Measurements from ENCODE around the gene PIK3CG. TPM values are rescaled to one million over a fixed set of nuclear protein-coding genes. Genes with fewer than 3 reads are reported as not detected.
"Not testable (repeated sequence)": the region's sequence is repeated elsewhere in the genome, so short reads cannot be mapped to it uniquely, and the experiment has no call there.

Gene PIK3CG
- total and polyA plus RNA-seq, 11 donors = 0.15 to 11.0 (median 1.6) TPM

- no peak for ATAC-seq
- intact Hi-C loops (cut with DNase I) = no loop called here
- no peak for TF ChIP-seq CTCF (IDR thresholded peaks at IDR 0.05)
- TF ChIP-seq POLR2A (IDR thresholded peaks at IDR 0.05) = no peak
- WGBS, 4 donors = 80 to 88% (median 85%) methylated on average over 7 of the region's 7 CpGs
- Histone ChIP-seq H3K27me3 (no peaks in the 10 kb centered on the region), H3K4me3 (no peak overlapping the region), H3K27ac (no peak overlapping the region), H3K4me1 (no peaks in the 10 kb centered on the region), H3K36me3 (no peaks in the 10 kb centered on the region), H3K9me3 (peaks cover 0 to 8% (median 0%) of the 10 kb centered on the region in 12 donors)
- no peak for DNase-seq
Measured at GRCh38 chr7:106829496-106829895, 35.6 kb upstream of the PIK3CG start.

- DNase-seq; H3K27ac ChIP-seq; H3K4me3 ChIP-seq; ATAC-seq; H3K36me3 ChIP-seq; H3K4me1 ChIP-seq; intact Hi-C loops (cut with DNase I); H3K9me3 ChIP-seq; H3K27me3 ChIP-seq: not testable (repeated sequence)
- WGBS, 4 donors = 84 to 88% (median 87%) methylated on average over 9 of the region's 9 CpGs
Measured at GRCh38 chr7:106830896-106831295, 34.2 kb upstream of the PIK3CG start.

- H3K4me1 ChIP-seq = peaks cover 0 to 2% (median 0%) of the 10 kb centered on the region in 12 donors
- H3K4me3 ChIP-seq = no peak overlapping the region
- no peaks in the 10 kb centered on the region for H3K9me3 ChIP-seq
- no peaks in the 10 kb centered on the region for H3K27me3 ChIP-seq
- H3K36me3 ChIP-seq = no peaks in the 10 kb centered on the region
- intact Hi-C loops (cut with DNase I) = no loop called here
- DNase-seq = no peak
- TF ChIP-seq CTCF (IDR thresholded peaks at IDR 0.05) (no peak), POLR2A (IDR thresholded peaks at IDR 0.05) (no peak)
- ATAC-seq = no peak
- 84 to 88% (median 86%) methylated on average over 2 of the region's 2 CpGs for WGBS, 4 donors
- no peak overlapping the region for H3K27ac ChIP-seq
Measured at GRCh38 chr7:106836816-106837215, 28.3 kb upstream of the PIK3CG start.

GRCh38 chr7:106839511-106839910, 25.6 kb upstream of the PIK3CG start:
- DNase-seq (no peak), ATAC-seq (no peak)
- intact Hi-C loops (cut with DNase I) = no loop called here
- WGBS, 4 donors = 89 to 94% (median 91%) methylated on average over 2 of the region's 2 CpGs
- TF ChIP-seq POLR2A (IDR thresholded peaks at IDR 0.05) (no peak), CTCF (IDR thresholded peaks at IDR 0.05) (no peak)
- H3K4me3 ChIP-seq = no peak overlapping the region
- H3K36me3 ChIP-seq = no peaks in the 10 kb centered on the region
- peaks cover 0 to 3% (median 0%) of the 10 kb centered on the region in 9 donors for H3K27me3 ChIP-seq
- H3K4me1 ChIP-seq = peaks cover 0 to 5% (median 0%) of the 10 kb centered on the region in 12 donors
- no peaks in the 10 kb centered on the region for H3K9me3 ChIP-seq
- no peak overlapping the region for H3K27ac ChIP-seq

- DNase-seq (no peak), ATAC-seq (no peak)
- intact Hi-C loops (cut with DNase I) = no loop called here
- peaks cover 0 to 3% (median 0%) of the 10 kb centered on the region in 9 donors for H3K27me3 ChIP-seq
- TF ChIP-seq POLR2A (IDR thresholded peaks at IDR 0.05) = no peak
- TF ChIP-seq CTCF (IDR thresholded peaks at IDR 0.05) = no peak
- H3K36me3 ChIP-seq = no peaks in the 10 kb centered on the region
- H3K9me3 ChIP-seq = no peaks in the 10 kb centered on the region
- H3K27ac ChIP-seq = no peak overlapping the region
- WGBS, 4 donors = 28 to 42% (median 35%) methylated on average over 1 of the region's 1 CpG
- no peak overlapping the region for H3K4me3 ChIP-seq
- H3K4me1 ChIP-seq = peaks cover 0 to 5% (median 0%) of the 10 kb centered on the region in 12 donors
Measured at GRCh38 chr7:106840342-106840741, 24.7 kb upstream of the PIK3CG start.
